Muscle layer of colon (tissue), 2 donors: Measurements from ENCODE around the gene RAC2.

Source experiments
- H3K27ac ChIP-seq: one replicate; pipeline ENCODE4 v1.7.0; 2013; ENCODE audit warnings: low read depth, mild to moderate bottlenecking, low read length, moderate library complexity
- H3K27me3 ChIP-seq, 2 donors: one replicate each; pipeline ENCODE4 v1.7.0; 2013; ENCODE audit warnings: low read length in 2 of 2, mild to moderate bottlenecking in 2 of 2; ENCODE audit not compliant: insufficient read depth in 2 of 2, control insufficient read depth in 1 of 2
- H3K36me3 ChIP-seq: one replicate; pipeline ENCODE4 v1.7.0; 2013; ENCODE audit warnings: mild to moderate bottlenecking, low read length; ENCODE audit not compliant: insufficient read depth
- H3K4me1 ChIP-seq: one replicate; pipeline ENCODE4 v1.7.0; 2013; ENCODE audit warnings: mild to moderate bottlenecking, low read length; ENCODE audit not compliant: insufficient read depth
- H3K4me3 ChIP-seq, 2 donors: one replicate each; pipeline ENCODE4 v1.7.0; 2013; ENCODE audit warnings: low read length in 2 of 2, low read depth in 1 of 2, mild to moderate bottlenecking in 1 of 2, moderate library complexity in 1 of 2
- H3K9ac ChIP-seq: one replicate; pipeline ENCODE4 v1.7.0; 2013; ENCODE audit warnings: low read length
- H3K9me3 ChIP-seq: one replicate; pipeline ENCODE4 v1.7.0; 2013; ENCODE audit warnings: mild to moderate bottlenecking, low read length
- donor health status: abdominal sarcoma.
- donor health status: Adenocarcinoma of cecum.

The RAC2 gene

GRCh38 chr22:37211866-37212173 is 32.2 kb downstream of the RAC2 start:
- Histone ChIP-seq H3K36me3 (no peaks in the 10 kb centered on the region), H3K9me3 (no peaks in the 10 kb centered on the region), H3K4me3 (no peak overlapping the region), H3K4me1 (no peaks in the 10 kb centered on the region), H3K9ac (no peak overlapping the region), H3K27ac (no peak overlapping the region), H3K27me3 (peaks cover 0 to 5% of the 10 kb centered on the region in 2 donors)

GRCh38 chr22:37211075-37211865 is 32.8 kb downstream of the RAC2 start:
- Histone ChIP-seq H3K36me3 (no peaks in the 10 kb centered on the region), H3K4me3 (no peak overlapping the region), H3K27ac (no peak overlapping the region), H3K4me1 (no peaks in the 10 kb centered on the region), H3K9me3 (no peaks in the 10 kb centered on the region), H3K27me3 (peaks cover 0 to 5% of the 10 kb centered on the region in 2 donors), H3K9ac (no peak overlapping the region)

GRCh38 chr22:37210041-37210803 is 33.8 kb downstream of the RAC2 start:
- no peak overlapping the region for H3K4me3 ChIP-seq
- no peaks in the 10 kb centered on the region for H3K36me3 ChIP-seq
- no peak overlapping the region for H3K27ac ChIP-seq
- no peak overlapping the region for H3K9ac ChIP-seq
- H3K4me1 ChIP-seq = no peaks in the 10 kb centered on the region
- H3K27me3 ChIP-seq = peaks cover 0 to 5% of the 10 kb centered on the region in 2 donors
- H3K9me3 ChIP-seq = no peaks in the 10 kb centered on the region

GRCh38 chr22:37209140-37209845 is 34.8 kb downstream of the RAC2 start:
- no peaks in the 10 kb centered on the region for H3K36me3 ChIP-seq
- H3K4me3 ChIP-seq = no peak overlapping the region
- H3K27ac ChIP-seq = no peak overlapping the region
- H3K9ac ChIP-seq = no peak overlapping the region
- peaks cover 0 to 5% of the 10 kb centered on the region in 2 donors for H3K27me3 ChIP-seq
- H3K4me1 ChIP-seq = no peaks in the 10 kb centered on the region
- H3K9me3 ChIP-seq = no peaks in the 10 kb centered on the region

GRCh38 chr22:37208401-37209139 is 35.5 kb downstream of the RAC2 start:
- H3K27ac ChIP-seq = no peak overlapping the region
- no peaks in the 10 kb centered on the region for H3K36me3 ChIP-seq
- no peak overlapping the region for H3K9ac ChIP-seq
- H3K9me3 ChIP-seq = no peaks in the 10 kb centered on the region
- H3K4me1 ChIP-seq = no peaks in the 10 kb centered on the region
- peaks cover 0 to under 1% of the 10 kb centered on the region in 2 donors for H3K27me3 ChIP-seq
- no peak overlapping the region for H3K4me3 ChIP-seq

- no peak overlapping the region for H3K4me3 ChIP-seq
- H3K27ac ChIP-seq = no peak overlapping the region
- no peaks in the 10 kb centered on the region for H3K9me3 ChIP-seq
- no peaks in the 10 kb centered on the region for H3K27me3 ChIP-seq
- no peak overlapping the region for H3K9ac ChIP-seq
- H3K4me1 ChIP-seq = no peaks in the 10 kb centered on the region
- no peaks in the 10 kb centered on the region for H3K36me3 ChIP-seq
These were observed 36.1 kb downstream of the RAC2 start for GRCh38 chr22:37207981-37208380.

- Histone ChIP-seq H3K27ac (no peak overlapping the region), H3K9ac (no peak overlapping the region), H3K4me3 (no peak overlapping the region), H3K36me3 (no peaks in the 10 kb centered on the region), H3K4me1 (no peaks in the 10 kb centered on the region), H3K27me3 (no peaks in the 10 kb centered on the region), H3K9me3 (no peaks in the 10 kb centered on the region)
These were observed 36.9 kb downstream of the RAC2 start for GRCh38 chr22:37206841-37207821.

GRCh38 chr22:37206118-37206840 is 37.8 kb downstream of the RAC2 start:
- Histone ChIP-seq H3K9ac (no peak overlapping the region), H3K9me3 (no peaks in the 10 kb centered on the region), H3K36me3 (no peaks in the 10 kb centered on the region), H3K27me3 (no peaks in the 10 kb centered on the region), H3K4me1 (no peaks in the 10 kb centered on the region), H3K4me3 (no peak overlapping the region), H3K27ac (no peak overlapping the region)

GRCh38 chr22:37205046-37205445 is 39.0 kb downstream of the RAC2 start:
- no peaks in the 10 kb centered on the region for H3K4me1 ChIP-seq
- no peaks in the 10 kb centered on the region for H3K27me3 ChIP-seq
- no peak overlapping the region for H3K4me3 ChIP-seq
- no peak overlapping the region for H3K9ac ChIP-seq
- H3K27ac ChIP-seq = no peak overlapping the region
- no peaks in the 10 kb centered on the region for H3K36me3 ChIP-seq
- no peaks in the 10 kb centered on the region for H3K9me3 ChIP-seq

- peaks cover 5% of the 10 kb centered on the region for H3K4me1 ChIP-seq
- H3K27ac ChIP-seq = no peak overlapping the region
- no peaks in the 10 kb centered on the region for H3K9me3 ChIP-seq
- H3K9ac ChIP-seq = no peak overlapping the region
- no peak overlapping the region for H3K4me3 ChIP-seq
- H3K36me3 ChIP-seq = no peaks in the 10 kb centered on the region
- H3K27me3 ChIP-seq = no peaks in the 10 kb centered on the region
These were observed 39.9 kb downstream of the RAC2 start for GRCh38 chr22:37204045-37204655.
